Epithelial cell of proximal tubule (primary cell): Measurements from ENCODE around the gene FGD4. TPM values are rescaled to one million over a fixed set of nuclear protein-coding genes. Genes with fewer than 3 reads are reported as not detected.

Experiments
- DNase-seq: peaks from one replicate; pipeline ENCODE4 v3.0.0-alpha.2; 2011; ENCODE audit warnings: low read depth
- H3K4me3 ChIP-seq: 2 replicates; pipeline ENCODE4 v1.5.1; 2011; ENCODE audit warnings: low read depth, mild to moderate bottlenecking, low read length
- total RNA-seq: library from RNA; depleted of rRNA; stranded (reverse); fragments of >200 nt; gene quantifications from 2 replicates; pipeline ENCODE4 v1.2.3, GENCODE V29; 2015
- TF ChIP-seq, protein P1 (sequence below): conservative IDR thresholded peaks from 2 replicates; pipeline ENCODE4 v1.5.1; 2012; ENCODE audit warnings: low read depth, mild to moderate bottlenecking, low read length

FGD4 gene
- total RNA-seq, 1 donor from 2014 or later = 19.9 TPM

DNA sequence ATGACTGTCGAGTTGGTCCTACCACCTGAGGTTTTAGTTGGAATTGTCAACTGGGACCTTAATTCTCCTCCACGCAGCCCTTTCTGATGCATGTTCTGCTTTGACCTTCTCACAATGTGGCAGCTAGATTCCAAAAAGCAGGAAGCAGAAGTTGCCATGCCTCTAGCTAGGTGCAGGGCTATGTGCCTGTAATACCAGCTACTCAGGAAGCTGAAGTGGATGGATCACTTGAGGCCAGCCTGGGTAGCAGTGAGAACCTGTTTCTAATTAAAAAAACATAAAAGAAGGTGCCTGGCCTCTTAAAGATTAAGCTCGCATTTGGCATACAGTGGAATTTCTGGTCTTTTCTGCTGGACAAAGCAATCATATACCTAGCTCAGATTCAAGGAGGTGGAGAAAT is 77.1 kb downstream of the FGD4 start:
- TF ChIP-seq, protein P1, sequence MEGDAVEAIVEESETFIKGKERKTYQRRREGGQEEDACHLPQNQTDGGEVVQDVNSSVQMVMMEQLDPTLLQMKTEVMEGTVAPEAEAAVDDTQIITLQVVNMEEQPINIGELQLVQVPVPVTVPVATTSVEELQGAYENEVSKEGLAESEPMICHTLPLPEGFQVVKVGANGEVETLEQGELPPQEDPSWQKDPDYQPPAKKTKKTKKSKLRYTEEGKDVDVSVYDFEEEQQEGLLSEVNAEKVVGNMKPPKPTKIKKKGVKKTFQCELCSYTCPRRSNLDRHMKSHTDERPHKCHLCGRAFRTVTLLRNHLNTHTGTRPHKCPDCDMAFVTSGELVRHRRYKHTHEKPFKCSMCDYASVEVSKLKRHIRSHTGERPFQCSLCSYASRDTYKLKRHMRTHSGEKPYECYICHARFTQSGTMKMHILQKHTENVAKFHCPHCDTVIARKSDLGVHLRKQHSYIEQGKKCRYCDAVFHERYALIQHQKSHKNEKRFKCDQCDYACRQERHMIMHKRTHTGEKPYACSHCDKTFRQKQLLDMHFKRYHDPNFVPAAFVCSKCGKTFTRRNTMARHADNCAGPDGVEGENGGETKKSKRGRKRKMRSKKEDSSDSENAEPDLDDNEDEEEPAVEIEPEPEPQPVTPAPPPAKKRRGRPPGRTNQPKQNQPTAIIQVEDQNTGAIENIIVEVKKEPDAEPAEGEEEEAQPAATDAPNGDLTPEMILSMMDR = no peak
- no peak for DNase-seq

GRCh38 chr12:32477714-32478113 is 78.4 kb downstream of the FGD4 start:
- TF ChIP-seq, protein P1 = no peak
- no peak for DNase-seq
- no peak overlapping the region for H3K4me3 ChIP-seq

More for the DNA sequence above, 77.1 kb downstream of the FGD4 start:
- H3K4me3 ChIP-seq = no peak overlapping the region

GRCh38 chr12:32478166-32478565 is 78.8 kb downstream of the FGD4 start:
- no peak for DNase-seq
- TF ChIP-seq, protein P1 = no peak
- H3K4me3 ChIP-seq = no peak overlapping the region

DNA sequence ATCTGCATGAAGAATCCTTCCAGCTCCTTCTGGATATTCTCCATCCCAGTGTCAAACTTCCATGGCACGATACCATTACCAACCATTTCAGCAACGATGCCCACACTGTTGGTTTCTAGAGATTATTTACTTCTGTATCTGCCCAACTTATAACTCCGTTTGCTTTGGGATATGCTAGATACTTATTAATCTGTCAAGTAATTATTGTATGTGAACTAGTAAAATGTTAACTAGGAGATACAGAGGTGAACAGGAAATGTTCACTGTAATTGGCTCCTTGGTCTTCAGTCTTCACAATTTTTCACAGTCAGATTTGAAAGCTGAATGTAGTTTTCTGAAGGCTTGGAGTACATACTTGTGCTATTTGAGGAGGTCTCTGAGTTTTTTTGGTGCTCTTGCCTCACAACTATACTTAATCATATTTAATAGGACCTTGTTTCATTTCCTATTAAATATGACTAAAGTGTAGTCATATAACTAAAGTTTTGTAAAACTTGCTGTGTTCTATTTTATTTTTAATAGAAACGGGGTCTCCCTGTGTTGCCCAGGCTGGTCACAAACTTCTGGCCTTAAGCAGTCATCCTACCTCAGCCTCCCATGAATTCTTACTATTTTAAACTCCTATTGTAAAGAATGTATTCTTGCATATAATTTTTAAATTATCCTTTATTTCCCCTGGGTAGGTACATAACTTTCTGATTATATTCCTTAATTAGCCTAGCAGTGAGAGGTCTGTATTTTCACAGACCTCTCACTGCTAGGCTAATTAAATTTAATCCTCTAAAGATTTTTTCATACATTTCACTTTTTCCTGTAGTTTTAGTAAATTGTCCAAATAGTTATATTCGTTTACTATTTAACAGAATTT is 79.7 kb downstream of the FGD4 start:
- DNase-seq = no peak
- TF ChIP-seq, protein P1 = no peak
- H3K4me3 ChIP-seq = no peak overlapping the region

DNA sequence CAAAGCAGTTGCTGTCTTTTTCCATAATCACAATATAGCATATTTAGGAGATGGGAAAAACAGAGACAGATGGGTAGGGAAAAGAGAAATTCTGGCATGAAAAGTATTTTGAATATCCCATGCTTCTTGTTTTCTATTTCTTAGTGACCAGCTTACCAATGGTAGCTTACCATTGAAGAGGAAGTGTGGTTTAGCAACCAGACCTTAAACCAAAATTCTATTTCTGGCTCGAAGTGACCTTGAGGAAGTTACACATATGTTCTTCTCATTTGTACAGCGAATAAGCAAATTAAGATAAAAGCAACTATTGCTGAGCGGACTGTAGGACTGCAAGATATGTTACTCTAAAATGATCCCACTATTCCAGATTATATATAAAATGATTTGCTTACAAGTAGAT is 82.9 kb downstream of the FGD4 start:
- TF ChIP-seq, protein P1 = no peak
- H3K4me3 ChIP-seq = no peak overlapping the region
- no peak for DNase-seq

- H3K4me3 ChIP-seq = no peak overlapping the region
- TF ChIP-seq, protein P1 = no peak
These were observed 84.1 kb downstream of the FGD4 start for GRCh38 chr12:32483499-32483898.

GRCh38 chr12:32483993-32484392 is 84.6 kb downstream of the FGD4 start:
- no peak overlapping the region for H3K4me3 ChIP-seq
- TF ChIP-seq, protein P1 = no peak

More at GRCh38 chr12:32483499-32483898, 84.1 kb downstream of the FGD4 start:
- no peak for DNase-seq

More at GRCh38 chr12:32483993-32484392, 84.6 kb downstream of the FGD4 start:
- DNase-seq = no peak
